Stimulated activated CD4-positive, alpha-beta T cell treated with anti-CD3 and anti-CD28 coated beads, TNF-alpha, amount 100 ng/mL, for 4 hours (primary cell): ENCODE measurements around the gene ITIH5.

Source experiments
- DNase-seq, 3 experiments: peaks; one replicate each; pipeline ENCODE4 v3.0.0-alpha.2; 2020; ENCODE audit warnings: low read depth in 3 of 3

The ITIH5 gene

DNA sequence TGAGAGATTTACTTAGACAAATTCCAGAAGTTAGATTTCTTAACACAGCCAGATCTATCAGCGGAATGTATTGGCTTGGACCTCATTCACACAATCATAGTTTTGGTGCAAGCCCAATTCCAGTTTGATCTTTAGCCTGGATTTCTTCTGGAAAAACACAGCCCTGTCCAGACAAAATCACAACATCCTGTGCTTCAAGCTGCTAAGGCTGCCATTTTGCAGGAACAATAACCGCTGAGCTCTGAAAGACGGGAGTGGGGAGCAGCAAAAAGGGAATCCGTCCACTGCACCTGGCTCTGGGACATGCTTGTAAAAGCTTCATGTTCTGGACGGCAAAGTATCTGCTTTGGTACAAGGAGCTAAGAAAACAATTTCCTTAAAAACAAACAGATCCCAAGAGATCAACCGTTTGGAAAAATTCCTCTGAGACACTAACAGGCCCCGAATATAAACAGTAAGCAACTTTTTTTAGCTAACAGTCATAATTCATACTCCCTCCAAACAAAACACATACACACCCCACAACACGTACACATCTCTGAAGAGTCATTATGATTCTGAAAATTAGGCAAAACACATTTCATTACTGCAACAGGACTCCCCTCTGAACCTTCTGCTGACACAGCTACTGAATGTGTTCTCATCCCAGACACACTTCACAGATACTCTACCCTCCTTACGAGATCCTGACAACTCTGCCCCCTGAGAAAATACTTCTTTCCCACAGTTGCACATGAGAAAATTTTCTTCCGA, 32.4 kb downstream of the ITIH5 start:
- no peak for DNase-seq

DNA sequence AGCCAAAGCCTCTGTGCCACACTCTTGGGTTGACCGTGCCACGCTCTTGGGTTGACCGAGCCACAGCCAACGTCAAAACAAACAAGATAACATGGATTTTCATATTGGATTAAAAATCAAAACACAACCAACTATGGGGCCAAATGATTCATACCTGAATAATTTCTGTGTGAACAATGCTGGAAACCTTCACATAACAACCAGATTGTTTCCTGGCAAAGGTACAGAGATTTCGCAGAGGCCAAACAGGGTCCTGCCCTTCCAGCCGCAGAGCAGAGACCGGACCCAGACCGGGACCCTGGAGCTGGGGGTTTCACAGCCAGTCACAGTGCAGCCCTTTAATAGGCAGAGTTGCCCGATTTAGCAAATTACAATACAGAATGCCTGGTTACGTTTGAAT, 40.5 kb downstream of the ITIH5 start:
- no peak for DNase-seq

DNA sequence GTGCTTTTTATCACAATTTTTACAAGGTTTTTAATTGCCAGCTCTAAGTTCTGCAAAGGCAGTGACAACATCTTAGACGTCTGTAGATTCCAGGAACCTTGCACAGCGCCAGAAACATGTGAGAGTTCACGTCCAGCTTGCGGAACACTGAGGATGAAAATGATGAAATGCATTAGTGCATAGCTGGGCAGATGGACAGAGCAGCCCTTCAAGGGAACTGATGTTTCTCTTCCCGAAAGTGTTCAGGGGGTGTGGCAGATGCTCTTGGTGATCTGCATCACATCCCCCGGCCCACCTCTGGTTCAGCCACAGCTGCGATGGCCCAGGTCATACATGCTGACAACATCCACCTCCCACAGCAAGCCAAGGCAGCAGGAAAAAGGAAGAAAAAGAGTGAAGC, 40.9 kb downstream of the ITIH5 start:
- no peak for DNase-seq

DNA sequence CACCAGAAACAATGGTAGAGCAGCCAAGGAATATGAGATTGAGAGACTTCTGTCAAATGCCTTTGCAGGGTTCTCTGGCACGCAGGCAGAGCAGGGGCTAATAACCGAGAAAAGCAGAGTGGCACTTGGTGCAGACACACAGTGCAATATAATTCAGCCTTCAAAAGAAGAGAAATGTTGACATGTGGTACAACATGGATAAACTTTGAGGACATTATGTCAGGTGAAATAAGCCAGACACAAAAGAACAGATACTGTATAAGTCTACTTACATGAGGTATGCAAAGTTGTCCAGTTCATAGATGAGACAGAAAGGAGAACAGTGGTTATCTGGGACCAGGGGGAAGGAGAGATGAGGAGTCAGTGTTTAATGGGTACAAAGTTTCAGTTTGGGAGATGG, 41.8 kb downstream of the ITIH5 start:
- DNase-seq = no peak

DNA sequence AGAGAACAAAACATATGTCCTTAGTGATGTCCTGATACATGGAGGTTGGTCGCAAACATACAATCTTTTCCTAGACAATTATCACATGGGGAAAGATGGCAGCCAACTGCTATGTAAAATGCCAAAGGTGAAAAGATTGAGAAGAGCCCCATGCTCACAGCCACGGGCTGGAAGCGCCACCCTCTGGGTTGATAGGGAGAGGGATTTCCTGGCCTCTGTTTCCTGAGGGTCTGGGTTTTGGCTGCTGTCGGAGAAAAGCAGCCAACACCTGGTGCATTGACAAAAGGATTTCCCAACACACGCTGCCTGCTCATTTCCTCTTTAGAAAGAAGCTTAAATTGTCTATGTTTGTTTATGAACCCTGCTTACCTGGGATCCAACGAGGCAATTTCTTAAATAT, 43.8 kb downstream of the ITIH5 start:
- no peak for DNase-seq

DNA sequence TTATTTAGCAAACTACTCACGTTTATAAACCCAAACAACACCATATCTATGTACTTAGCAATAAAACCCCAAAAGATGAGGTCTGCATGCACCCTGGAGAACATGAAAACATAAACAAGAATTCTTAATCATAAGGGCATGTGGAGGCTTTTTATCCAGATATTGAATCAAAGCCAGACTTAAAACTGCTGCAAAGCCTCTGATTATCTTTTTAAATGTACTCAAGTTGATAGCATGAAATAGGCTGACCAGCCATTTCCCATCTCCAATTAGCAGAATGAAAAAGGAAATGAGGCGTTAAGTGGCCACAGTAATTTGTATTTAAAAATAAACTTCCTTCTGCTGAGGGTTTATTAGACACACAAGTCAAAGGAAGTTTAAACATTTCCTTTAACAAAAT, 48.3 kb downstream of the ITIH5 start:
- no peak for DNase-seq

DNA sequence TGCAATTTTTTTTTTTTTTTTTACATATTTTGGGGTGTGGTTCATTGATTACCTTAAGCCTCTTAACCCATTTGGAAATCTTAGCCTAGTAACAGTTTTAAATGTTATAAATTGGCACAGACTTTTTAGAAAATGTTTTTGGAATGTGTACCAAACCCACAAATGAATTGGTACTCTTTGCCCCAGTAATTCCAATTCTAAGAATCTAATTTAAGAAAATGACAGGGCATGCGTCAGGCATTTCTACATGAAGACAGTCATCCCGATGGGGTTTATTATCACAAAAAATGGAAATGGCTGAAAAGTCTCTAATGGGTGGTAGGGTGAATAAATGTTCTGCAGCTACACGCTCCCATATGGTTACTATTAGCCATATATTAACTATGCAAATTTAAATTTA, 54.9 kb downstream of the ITIH5 start:
- no peak for DNase-seq

DNA sequence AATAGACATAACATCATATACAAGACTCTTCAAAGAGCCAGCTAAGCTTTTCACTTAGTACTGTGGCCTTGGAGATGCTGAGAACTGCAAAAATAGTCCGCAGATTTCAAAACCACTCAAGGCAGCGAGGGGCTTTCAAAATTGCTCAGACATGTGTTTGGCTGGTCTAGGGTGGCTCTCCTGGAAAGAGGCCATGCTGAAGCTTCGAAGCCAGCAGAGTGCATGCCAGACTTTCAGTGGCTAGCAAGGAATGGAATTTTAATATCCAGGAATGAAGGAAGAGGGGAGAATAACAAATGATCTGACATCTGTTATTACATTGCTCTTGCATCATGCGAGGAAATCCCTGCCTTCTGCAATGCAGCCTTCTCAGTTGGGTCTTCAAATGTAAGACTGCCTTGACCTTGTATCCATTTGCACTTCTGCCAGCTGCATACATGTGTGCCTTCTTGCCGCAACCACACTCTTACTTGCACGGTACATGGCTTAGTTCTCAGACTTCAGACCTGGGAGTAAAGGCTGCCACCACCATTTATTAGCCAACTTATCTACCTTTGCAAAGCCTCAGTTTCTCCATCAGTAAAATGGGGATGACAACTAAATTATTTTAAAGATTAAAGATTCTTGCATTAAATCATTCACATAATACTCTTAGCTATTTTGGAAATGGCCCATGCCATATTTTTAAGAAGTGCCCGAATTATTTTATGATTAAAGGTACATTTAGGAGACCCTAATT, 55.9 kb downstream of the ITIH5 start:
- DNase-seq = no peak

DNA sequence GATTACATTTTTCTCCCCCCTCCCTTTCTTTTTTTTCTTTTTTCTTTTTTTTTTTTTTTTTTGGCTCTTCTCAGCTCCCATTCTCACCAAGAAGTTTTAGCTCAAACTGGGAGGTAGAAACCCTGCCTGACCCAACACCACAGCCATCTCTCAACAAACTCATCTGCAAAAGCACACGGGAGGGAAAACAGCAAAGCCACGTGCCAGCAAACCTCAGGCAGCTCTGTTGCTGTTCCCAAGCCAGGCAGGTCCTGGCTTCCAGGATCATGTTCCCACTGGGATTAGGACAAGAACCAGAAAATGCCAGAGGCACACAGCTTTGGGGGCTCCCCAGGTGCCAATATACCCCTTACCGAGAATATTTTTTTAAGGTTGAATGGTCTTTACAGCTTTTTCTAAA, 56.7 kb downstream of the ITIH5 start:
- no peak for DNase-seq

DNA sequence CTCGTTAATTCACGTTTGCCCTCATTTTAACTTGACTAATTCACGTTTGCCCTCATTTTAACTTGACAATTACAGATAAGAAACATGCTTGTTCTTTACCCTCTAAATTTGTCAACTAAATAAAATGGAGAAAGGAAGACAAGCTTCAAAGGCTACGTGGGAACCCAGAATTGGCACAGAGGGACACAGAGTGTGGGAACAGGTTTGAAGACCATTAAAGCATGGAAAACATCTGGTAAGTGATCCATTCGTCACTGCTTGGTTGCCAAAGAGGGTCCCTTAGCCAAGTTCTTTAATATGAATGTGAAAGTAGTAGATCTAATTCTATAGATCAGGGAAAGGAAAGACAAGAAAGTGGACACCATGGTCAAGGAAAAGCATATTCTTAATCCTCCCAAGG, 57.2 kb downstream of the ITIH5 start:
- no peak for DNase-seq

DNA sequence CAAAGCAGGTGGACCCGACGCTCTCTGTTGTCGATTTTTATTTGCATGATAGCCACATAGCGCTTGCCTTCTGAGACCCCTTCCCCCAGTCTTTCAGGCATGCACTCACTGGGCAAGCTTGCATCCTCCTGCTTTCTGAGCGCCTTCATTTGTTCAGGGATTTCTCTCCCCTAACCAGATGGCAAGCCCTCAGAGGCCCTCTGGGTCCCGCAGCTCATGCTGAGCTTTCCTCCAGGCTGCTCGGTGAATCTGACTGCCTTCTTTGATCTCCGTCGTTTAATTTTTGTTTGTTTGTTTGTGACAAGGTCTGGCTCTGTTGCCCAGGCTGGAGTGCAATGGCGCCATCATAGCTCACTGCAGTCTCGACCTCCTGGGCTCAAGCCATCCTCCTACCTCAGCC, 58.8 kb downstream of the ITIH5 start:
- no peak for DNase-seq

DNA sequence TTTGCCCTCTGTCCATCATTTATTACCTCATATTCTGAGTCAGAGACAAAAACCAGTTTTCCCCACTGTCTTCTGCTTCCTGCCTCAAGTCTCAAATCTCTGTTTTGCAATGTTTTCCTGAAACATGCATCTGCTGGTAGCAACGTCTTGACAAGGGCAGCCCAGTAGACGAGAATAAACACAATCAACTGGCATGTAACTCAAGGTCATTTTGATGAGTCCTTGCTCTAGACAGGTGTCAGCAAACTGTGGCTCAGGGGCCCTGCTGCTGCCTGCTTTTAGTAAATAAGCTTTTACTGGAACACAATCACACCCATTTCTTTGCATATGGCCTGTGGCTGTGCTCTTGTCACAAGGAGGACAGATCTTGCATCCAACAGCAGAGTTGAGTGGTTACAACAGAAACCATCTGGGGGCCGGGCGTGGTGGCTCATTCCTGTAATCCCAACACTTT, 59.8 kb downstream of the ITIH5 start:
- no peak for DNase-seq

DNA sequence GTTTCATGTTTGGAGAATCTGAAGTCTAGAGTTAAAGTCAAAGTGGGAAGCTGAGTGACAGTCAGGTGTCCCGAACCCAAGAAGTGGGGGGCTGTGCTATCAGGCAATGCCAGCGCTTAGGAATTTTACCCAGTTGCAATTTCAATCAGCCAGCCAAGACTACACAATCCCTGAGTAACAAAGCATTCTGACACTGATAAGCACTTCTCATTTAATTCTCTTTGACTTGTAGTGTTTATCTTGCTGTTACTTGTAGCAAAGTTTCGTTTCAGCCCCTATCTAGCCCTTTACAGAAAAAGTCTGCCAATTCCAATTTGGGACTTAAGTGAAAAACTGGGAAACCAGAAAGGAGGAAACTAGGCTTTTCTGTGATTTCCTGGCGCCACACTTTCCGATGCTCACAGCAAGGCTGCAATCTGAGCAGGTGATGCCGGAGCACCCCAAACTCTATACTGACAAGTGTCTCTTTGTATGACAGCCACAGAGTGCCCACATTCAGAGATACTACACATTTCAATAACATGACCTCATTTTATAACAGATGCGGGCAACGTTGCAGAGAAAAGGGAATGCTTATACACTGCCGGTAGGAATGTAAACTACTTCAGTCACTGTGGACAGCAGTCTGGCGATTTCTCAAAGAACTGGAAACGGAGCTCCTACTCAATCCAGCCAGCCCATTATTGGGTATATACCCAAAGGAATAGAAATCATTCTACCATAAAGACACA, 61.0 kb downstream of the ITIH5 start:
- DNase-seq = no peak

DNA sequence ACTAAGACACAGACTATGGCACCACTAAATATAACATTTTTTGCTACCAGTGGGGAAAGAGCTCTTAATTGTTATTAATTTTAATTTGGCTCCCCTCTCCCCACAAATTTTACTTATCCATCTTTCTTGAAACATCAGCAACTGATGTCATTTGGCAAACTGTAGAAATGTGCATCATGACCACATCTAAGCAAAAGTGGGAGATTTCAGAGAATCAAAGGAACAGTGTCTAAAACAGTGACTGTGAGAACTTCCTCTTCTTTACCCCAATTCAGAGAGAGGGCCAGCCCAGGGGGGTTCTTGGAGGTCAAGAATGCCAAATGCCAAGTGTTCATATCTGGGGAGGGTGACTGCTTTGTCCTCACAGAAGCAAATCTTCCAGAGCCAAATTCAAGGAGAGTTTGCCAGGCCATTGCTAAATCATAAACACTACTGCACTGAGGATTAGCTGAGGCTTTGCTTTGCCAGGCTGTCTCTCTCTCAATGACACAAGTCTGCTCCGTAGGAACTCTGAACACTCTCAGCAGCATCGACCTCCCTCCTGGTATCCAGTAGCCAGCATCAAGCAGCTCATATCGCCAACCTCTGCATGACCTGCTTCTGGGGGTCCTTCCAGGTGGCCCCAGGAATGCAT, 65.6 kb downstream of the ITIH5 start:
- DNase-seq = no peak

DNA sequence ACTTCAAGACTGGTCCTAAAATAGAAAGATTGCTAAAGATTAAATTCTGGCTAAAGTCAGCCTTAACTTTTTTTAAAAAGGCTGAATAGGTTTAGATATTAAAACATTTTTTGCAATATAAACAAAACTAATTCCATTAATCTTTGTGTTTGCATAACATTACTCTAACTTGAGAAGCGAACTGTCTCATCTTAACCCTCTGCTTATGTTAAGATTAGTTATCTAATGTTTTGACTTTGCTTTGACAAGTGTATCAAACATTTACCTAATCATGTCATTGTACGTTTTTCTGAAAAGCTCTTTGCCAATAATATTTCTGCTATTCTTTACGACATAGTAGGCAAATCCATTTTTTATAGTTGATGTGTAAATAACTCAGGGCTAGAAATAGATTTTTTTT, 68.0 kb downstream of the ITIH5 start:
- DNase-seq = no peak

DNA sequence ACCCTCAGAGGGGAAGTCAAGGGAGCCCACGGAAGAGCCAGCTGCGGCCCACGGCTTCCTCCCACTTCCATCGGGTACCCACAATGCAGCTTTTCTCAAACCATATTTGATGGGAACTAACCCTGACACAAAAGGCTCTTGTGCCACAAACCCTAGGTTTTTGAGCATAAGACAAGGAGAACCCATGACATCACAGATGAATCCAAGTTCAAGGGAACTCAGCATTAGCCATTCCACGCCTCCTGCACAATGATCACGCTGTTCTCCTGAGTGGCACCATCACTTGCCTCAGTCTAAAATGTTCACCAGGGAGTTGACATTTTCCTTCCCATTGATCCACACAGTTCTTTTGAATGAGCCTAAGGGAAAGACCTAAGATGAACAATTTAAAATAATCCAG, 70.4 kb downstream of the ITIH5 start:
- DNase-seq = no peak

DNA sequence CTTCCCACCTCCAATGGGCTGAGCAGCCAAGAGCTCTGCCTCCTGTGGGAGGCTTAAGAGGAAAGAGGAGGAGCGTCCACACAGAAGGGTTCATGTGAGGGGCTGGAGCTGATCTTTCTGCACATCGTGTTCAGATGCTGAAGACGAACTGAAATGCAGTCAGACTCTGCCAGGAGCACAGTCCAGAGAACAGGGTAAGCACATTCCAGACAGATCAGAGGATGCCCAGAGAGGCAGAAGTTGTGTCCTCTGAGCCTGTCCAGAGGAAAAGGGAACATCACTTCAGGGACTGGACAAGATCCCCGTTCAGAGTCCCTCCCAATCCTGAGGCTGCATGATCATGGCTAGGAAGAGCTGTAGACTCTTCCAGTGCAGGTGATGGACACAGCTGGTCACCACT, 72.9 kb downstream of the ITIH5 start:
- no peak for DNase-seq

DNA sequence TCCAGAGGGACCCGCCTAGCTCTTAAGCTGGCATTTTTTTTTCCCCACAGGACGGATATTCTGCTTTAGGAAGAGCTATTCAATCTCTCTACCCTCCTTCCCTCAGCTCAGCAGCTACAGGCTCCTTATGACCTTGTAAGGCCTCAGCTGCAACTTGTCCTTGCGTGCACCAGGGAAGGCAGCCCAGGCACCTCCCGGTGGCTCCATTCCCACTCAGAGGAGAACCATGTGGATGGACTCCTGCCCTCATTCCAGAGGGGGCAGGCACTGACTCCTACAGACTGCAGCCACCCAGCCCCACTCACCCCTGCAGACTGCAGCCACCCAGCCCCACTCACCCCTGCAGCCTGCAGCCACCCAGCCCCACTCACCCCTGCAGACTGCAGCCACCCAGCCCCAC, 73.7 kb downstream of the ITIH5 start:
- DNase-seq = no peak

DNA sequence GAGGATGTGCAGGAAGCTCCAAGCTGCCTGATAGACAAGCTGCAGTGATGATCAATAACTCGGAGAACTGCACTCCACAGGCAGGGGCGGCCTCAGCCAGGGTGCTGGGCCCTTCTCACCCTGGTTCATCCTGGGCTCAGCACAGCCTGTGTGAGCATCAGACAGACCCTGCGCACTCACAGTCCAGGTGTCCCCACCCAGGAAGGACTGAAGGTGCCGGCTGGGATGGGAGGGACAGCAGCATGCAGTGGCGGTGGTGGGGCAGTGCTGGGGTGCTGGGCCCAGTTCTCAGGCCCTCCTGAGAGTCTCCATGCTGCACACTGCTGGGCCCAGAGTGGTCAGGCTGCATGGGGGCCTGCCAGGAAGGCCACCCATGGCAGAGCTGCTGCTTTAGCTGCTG, 74.1 kb downstream of the ITIH5 start:
- DNase-seq = no peak

DNA sequence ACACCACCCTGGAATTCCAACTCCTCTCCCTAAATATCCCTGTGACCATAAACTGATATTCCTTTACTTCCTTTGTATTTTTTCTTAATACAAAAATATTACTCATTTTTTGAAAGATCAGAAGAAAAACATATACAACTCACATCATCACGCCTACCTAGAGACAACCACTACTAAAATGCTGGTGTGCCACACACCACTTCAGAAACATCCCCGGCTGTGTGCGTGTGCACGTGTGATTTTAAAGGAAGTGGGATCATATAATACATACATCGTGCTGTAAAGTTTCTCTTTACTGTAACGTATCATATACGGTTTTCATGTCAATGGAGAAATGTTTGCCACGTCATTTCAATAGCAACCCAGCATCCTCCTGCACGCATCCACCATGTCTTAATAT, 76.5 kb downstream of the ITIH5 start:
- no peak for DNase-seq

DNA sequence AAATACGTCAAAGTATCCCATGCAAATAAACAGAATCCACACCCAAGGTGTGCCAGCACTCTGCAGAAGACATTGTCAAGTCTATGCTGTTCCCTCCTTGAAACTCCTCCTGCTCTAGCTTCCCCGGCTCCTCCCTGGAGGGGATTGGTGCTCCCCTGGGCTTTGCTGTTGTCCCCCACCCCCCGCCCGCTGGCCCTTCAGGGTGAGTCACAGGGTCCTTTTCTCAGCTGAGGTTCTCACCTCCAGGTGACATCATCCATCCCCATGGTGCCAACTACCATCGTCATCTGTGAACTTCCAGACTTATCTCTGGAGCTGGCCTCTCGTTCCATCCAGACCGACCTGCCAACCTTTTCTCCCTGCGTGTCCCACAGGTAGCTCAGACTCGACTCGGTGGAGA, 77.0 kb downstream of the ITIH5 start:
- no peak for DNase-seq

DNA sequence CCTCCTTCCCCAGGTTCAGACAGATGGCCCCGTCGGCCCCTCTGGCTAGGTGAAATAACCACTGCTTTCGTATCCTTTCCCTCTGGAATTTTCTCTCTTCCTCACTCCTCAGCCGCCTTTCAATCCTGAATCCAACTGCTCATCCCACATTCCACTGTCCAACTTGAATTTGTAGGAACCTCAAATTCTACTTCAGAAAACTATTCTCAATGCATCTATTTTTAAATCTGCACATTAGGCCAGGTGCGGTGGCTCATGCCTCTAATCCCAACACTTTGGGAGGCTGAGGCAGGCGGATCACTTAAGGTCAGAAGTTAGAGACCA, 78.9 kb downstream of the ITIH5 start:
- DNase-seq = no peak
